Lung microvascular endothelial cell (primary cell): Measurements from ENCODE around the gene UNK. TPM values are rescaled to one million over a fixed set of nuclear protein-coding genes. Genes with fewer than 3 reads are reported as not detected.
"Not testable (repeated sequence)": the region's sequence is repeated elsewhere in the genome, so short reads cannot be mapped to it uniquely, and the experiment has no call there.

Experiments
- DNase-seq, 2 donors: peaks; one replicate each; pipeline versions ENCODE4 v3.0.0 to v3.0.0-alpha.2; 2010; ENCODE audit warnings: low read depth in 2 of 2
- total RNA-seq: library from RNA; depleted of rRNA; stranded (reverse); fragments of >200 nt; gene quantifications from 2 replicates; pipeline ENCODE4 v1.2.1, GENCODE V29; 2014

The UNK gene
- total RNA-seq, 1 donor from 2014 or later, result 9.1 TPM

DNA sequence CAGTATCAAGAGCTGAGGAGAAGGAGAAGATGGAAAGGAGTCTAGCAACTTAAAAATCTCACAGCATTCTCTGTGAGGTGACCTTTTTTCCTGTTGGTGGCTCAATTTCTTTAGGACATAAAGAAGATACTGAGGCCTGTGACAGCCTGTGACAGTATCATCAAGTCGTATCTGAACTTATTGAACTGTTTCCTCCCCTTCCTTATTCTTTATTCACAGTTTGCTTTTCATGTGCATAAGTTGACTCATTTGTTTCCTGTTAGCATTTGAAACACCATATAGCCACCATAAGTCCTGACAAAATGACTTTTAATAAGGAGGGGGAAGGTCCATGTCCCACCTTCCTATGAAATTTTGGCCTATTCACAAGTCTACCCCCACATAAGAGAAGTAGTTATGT is 8.9 kb downstream of the UNK start:
- no peak for DNase-seq

DNA sequence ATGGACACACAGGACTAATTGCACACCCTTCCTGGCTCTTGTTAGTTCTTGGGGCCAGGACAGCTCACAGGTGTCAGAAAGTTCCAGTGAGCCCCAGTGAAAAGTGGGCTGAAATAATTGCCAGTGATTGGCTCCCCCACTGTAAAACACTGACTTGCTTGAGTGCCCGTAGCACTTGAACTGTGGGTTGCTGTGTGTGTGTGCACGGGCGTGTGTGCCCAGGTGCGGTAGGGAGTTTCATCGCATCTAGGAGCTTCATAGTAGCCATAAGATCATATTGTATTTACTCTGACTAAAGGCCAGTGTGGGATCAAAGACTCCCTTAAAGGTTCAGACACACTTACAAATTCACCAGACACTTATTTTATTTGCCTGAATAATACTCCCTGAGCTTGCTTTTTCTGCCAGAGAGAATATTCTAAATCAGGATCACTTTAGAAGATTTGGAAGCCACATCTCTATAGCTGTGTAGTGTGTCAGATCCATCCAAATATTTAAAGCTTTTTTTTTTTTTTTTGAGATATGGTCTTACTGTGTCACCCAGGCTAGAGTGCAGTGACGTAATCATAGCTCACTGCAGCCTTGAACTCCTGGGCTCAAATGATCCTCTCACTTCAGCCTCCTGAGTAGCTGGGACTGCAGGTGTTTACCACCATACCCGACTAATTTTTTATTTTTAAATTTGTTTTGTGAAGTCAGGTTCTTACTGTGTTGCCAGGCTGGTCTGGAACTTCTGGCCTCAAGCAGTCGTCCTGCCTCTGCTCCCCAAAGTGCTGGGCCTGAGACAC is 11.4 kb downstream of the UNK start:
- no peak for DNase-seq

DNA sequence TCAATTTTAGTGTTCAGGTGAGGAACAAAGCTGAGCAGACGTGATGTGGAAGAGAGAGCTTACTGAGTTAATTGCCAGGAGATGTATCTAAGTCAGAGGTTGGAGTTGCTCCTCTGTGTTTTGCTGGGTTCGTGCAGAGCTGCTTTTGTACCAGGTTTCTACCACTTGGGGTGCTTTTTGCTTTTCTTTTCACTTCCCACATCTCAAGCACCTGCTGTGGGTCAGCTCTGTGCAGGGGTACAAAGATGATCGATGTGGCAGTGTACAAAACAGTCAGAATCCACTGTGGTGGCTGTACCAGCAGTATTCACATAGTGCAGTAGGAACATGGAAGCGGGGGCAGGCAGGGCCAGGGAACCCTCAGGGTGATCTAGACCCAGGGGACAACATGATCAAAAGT is 14.8 kb downstream of the UNK start:
- no peak for DNase-seq

DNA sequence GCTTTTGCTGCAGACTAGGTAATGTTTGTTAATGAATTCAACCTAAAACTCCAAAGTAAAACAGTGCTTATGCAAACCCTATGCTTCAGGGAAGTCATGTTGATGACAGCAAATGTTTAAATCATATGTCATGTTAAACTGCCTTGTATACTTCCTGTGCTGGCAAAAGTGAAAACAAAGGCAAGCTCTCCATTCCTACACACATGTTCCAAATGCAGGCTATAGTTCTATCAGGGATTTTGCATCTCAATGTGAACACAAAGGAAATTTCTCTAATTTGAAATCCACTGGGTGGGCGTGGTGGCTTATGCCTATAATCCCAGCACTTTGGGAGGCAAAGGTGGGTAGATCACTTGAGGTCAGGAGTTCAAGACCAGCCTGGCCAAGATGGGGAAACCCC is 19.3 kb downstream of the UNK start:
- no peak for DNase-seq

DNA sequence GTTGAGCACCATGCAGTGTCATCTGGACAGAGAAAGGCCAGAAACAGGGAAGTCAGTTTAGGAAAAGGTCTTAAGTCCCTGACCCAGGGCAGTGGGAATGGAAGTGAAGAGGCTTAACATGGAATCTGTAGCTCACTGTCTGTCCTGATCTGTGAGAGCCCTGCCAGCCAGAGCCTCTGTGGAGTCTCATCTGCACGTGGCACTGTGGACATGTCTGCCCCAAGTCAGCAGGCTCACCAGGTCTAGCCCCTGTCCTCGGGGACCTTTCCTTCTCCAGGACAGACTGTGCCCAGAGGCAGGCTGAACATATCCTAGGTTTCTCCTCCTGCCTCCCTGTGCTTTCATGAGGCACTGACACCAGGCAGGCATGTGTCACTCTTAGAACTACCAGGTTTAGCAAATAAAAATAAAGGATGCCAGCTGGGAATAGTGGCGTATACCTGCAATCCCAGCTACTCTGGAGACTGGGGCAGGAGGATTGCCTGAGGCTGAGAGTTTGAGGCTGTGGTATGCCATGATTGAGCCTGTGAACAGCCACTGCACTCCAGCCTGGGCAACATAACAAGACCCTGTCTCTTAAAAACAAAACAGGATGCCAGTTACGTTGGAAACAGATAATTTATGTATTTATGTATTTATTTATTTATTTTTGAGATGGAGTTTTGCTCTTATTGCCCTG is 22.4 kb downstream of the UNK start:
- no peak for DNase-seq

DNA sequence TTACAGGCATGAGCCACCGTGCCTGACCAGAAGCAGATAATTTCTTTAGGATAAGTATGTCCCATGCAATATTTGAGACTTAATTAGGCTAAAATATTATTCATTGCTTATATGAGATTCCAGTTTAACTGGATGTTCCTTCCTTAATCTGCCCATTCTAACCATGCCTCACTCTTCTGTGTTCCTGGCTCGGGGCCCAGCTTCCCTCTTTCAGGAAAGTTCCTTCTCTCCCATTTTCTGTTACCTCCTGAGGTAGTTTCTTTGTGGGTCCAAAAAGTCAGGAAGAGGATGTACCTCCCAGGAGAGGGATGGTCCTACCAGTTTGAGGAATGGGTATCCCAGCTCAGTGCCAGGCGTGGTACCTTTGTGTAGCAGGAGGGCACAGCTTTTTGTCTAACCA is 23.3 kb downstream of the UNK start:
- no peak for DNase-seq

DNA sequence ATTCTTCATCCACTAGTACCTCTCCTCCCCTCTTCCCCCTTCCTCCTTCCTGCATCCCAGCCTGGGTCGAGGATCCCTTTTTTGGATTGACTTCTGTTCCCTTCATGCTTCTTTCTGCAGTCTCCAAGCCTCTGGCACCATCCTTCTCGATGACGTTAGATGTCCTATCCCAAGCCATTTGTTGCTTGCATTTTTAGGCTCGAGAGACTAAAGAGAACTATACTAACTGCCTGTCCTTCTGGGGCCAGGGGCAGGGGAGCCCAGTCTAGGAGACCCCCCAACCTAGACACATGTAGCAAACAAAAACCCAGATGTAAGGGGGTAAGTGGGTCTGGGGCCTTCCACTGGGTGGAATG is 23.9 kb downstream of the UNK start:
- DNase-seq, result no peak

DNA sequence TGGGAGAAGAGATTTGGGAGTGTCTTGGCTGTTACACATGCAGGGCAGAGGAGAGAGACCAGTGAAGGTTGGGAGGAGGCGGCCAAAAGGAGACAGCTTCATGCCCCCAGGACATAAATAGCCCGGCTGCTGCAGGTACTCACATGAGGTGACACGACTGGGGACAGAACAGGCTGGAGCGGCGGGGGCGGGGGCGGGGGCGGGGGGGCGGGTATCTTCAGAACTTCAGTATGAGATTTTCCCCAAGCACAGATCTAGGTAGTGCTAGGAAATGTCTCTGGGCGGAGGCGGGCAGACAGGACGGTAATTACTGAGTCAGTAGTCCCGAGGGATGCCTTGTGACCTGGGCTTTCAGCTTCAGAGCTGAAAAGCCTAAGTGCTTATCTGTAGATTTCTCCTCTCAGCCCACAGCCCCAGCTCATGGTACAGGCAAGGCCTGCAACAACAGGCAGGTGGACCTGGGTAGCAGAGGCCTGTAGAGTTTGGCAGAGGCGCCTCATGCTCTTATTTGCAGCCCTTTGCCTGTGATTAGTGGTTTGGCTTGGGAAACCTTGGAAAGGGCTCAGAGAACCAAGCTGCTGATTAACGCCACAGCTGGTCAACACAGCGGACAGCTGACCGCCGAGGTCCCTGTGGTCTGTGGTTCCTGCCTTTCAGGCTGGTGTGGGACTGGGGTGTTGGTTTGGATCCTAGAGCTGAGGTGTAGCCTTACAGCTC is 24.5 kb downstream of the UNK start:
- no peak for DNase-seq

DNA sequence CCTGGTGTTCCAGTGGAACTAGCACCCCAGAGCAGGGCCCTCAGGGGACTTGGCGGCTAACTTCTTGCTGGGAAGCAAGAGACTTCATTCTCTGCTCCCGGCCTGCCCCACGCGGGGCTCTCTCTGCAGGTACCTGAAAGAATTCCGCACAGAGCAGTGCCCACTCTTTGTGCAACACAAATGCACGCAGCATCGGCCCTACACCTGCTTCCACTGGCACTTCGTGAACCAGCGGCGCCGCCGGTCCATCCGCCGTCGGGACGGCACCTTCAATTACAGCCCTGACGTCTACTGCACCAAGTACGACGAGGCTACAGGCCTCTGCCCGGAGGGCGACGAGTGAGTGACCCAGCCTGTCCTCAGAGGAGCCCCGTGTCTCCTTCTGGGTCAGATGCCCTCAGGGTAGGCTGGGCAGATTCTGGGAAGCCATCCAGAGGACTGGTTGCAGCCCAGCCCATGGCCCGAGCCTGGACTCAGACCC is 25.1 kb downstream of the UNK start:
- DNase-seq, result no peak

DNA sequence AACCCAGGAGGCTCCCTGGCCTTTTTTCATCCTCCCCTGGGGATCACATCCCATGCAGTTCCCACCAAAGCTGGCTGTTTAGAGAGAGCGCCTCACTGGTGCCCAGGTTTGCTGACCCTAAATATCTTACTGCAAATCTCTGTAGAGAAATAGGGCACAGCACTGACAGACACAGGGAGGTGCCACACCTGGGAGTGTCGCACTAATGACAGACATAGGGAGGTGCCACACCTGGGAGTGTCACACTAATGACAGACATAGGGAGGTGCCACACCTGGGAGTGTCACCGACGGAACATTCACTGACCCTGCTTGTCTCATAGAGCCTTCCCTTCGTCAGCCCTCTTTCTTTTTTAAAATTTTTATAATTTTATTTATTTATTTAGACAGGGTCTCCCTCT is 25.6 kb downstream of the UNK start:
- DNase-seq, result no peak

DNA sequence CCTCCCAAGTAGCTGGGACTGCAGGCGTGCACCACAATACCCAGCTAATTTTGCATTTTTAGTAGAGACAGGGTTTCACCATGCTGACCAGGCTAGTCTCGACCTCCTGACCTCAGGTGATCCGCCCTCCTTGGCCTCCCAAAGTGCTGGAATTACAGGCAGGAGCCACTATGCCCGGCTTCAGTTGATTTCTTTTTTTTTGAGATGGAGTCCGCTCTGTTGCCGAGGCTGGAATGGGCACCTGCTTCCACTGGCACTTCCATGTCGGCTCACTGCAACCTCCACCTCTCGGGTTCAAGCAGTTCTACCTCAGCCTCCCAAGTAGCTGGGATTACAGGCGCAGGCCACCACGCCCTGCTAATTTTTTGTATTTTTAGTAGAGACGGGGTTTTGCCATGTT is 26.1 kb downstream of the UNK start:
- not testable (repeated sequence) for DNase-seq

DNA sequence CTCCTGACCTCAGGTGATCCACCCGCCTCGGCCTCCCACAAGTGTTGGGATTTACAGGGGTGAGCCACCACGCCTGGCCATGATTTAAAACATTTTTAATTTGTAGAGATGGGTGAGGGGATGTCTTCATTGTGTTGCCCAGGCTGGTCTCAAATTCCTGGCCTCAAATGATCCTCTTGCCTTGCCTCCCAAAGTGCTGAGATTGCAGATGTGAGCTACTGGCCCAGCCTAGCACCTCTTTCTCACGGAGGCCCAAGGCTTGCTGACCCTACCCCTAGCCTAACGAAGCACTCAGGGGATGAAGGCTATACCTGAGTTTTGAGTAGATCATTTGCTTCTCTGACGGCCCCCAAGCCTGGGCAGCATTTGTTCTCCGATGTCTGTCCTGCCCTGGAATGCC is 26.6 kb downstream of the UNK start:
- DNase-seq, result no peak

DNA sequence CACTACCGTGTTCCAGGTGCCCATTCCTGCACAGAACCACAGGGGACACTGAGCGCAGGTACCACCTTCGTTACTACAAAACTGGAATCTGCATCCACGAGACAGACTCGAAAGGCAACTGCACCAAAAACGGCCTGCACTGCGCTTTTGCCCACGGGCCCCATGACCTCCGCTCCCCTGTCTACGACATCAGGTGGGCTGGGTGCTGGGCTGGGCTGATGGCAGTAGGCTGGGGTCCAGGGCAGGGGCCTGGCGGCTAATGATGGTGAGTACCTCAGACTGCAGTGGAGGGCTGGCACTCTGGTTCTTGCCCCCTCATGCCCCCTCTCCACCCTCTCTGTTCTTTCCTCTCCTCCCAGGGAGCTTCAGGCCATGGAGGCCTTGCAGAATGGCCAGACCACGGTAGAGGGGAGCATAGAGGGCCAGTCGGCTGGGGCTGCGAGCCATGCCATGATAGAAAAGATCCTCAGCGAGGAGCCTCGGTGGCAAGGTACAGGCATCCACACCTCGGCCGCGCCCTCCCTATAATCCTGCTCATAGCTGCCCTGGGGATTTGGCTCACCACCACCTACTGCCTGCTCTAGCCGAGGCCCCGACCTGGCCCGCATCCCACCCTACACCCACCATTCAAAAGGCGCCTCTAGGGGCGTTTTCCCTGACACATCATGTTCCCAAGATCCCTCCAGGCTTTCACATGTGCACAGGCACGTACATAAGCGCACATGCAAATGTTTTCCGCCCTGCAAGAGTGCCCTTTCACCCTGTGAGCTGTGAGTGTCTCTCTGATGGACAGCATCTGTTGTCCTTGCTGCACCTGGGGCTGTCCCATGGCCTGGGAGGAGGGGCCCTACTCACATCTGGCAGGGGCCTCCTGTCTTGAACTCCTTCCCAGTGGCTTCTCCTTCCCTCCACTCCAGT is 27.7 kb downstream of the UNK start:
- no peak for DNase-seq

DNA sequence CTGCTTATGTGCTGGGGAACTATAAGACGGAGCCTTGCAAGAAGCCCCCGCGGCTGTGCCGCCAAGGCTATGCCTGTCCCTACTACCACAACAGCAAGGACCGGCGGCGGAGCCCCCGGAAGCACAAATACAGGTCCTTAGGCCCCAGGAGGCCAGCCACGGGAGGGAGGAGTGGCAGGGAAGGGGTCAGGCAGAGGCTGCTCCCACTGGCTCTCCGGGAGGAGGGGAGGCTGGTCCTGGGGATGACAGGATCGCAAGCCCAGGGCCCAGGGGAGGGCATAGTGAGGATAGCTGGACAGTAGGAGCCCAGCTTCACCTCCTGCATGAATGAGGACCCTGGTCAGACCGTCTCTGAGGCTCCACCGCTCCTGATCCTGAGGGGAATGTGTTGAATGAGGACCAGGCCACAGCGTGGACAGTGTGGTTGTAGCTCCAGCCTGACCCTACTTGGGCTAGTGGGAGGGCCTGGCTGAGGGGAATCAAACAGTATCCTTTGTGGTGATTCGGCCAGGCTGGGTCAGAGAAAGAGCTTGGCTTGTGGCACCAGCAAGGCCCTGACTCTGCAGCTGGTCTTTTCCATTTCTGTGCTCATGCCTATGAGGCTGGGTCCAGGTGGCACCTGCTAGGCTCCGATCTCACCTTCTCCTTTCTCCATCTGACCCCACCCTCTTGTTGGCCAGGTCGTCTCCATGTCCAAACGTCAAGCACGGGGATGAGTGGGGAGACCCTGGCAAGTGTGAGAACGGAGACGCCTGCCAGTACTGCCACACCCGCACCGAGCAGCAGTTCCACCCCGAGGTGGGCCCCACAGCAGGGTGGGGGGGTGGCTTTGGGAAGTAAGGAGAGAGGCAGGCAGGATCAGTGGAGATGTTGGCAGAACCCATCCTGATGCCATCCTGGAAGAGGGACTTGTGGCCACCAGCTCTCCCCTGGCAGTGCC is 28.7 kb downstream of the UNK start:
- DNase-seq, result no peak

DNA sequence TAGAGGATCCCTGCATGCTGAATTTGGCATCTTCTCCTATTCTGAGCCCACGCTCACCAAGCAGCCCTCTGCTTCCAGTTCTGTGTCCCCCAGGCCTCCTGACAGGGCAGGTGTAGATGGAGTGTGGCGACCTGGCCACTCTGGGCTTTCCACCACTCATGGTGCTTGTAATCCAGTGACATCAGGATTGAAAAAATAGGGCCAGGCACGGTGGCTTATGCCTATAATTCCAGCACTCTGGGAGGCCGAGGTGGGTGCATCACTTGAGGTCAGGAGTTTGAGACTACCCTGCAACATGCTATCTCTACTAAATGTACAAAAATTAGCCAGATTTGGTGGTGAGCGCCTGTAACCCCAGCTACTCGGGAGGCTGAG is 29.4 kb downstream of the UNK start:
- no peak for DNase-seq

DNA sequence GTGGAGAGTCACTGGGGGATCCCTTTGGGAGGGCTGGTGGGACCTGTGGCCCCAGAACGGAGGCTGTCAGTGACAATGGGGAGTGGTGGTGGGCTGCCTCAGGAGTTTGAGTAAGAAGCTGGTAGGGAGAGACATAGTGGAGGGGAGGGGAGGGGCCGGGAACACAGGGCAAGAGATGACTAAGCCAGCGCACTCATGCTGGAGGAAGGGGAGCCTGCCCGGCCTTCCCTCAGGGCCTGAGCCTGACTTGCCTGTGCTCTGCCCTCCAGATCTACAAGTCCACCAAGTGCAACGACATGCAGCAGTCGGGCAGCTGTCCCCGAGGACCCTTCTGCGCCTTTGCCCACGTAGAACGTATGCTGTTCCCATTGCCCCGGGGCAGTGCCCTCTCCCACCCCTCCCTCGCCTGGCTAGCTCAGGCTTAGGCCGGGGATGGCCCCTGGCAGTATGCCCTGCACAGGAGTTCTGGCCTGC is 30.3 kb downstream of the UNK start:
- DNase-seq, result peak; percentile 30 to 83

DNA sequence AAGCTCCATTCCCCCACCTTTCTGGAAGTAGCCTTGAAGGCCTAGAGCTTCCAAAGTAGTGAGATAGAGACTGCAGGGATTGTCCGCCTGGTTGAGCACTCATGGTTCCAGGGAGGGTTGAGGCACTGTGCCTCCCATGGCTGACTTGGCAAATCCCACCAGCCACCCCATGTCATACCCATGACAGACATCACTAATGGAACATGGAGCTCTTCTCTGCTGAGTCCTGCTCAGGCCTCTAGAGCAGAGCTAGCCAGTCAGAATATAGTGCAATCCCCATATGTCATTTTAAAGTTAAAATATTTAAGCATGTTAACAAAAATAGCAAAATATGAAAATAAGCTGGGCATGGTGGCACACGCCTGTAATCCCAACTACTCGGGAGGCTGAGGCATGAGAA is 30.8 kb downstream of the UNK start:
- no peak for DNase-seq

DNA sequence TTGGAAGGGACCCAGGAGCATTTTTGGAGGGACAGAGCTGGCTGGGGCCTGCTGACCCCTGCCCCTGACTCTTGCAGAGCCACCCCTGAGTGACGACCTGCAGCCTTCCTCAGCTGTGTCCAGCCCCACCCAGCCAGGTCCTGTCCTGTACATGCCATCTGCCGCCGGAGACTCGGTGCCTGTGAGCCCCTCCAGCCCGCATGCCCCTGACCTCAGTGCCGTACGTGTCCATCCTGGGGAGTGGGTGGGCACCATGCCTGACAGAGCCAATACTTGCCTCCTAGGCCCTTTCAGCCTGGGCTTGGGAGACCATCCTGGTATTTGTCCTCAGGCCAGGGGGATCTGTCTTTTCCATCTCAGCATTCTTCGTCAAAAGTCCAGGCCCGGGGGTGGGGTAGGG is 32.1 kb downstream of the UNK start:
- no peak for DNase-seq

DNA sequence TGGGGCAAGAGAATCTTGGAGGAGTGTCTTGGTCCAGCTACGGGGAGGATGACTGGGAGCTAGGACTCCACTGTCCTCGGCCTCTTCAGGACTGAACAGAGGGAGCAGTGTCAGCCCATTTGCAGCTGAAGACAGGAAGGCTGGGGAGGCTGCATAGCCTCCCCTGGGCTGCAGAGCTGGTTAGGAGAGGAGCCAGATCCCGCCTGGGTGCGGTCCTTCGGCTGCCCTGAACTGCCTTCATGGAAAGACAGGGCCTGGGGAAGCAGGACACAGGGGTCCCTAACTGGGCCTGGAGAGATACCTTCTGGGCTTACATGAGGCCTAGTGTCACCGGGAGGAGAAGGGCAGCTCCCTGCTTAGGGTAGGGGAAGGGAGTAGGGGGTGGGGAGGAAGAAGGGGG is 33.0 kb downstream of the UNK start:
- DNase-seq, result no peak

DNA sequence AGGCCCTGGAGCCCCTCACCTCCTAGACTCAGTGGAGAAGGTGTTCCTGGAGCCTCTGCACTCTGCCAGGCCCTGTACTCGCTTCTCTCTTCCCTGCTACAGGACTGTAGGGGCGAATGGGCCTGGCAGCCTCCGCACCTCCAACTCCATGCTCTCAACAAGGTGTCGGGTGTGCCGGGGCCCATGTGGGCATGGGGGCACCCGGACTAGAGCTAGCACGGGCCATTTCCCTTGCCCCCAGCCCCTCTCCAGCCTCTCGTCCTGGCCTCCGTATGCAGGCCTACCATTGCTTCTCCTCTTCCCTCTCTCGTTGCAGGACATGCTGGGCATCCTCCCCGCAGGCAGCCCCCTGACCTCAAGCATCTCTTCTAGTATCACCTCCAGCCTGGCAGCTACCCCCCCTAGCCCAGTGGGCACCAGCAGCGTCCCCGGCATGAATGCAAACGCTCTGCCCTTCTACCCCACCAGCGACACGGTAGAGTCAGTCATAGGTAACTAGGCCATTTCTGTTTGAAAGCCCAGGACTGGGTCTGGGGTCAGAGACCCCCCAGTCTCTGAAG is 33.8 kb downstream of the UNK start:
- no peak for DNase-seq
